Hematopoietic multipotent progenitor cell treated with erythropoietin and hydrocortisone succinate and interleukin-3 and kit ligand, for 4 days (in vitro differentiated cells): ENCODE data around the gene IFNGR2.
"Not testable (repeated sequence)": the region's sequence is repeated elsewhere in the genome, so short reads cannot be mapped to it uniquely, and the experiment has no call there.

ENCODE experiments used
- DNase-seq: peaks from one replicate; pipeline ENCODE4 v3.0.0-alpha.2; 2015

The IFNGR2 gene

GRCh38 chr21:33443194-33443593 is 40.0 kb downstream of the IFNGR2 start:
- DNase-seq: no peak

GRCh38 chr21:33444499-33444898 is 41.3 kb downstream of the IFNGR2 start:
- DNase-seq: no peak

GRCh38 chr21:33446620-33447019 is 43.4 kb downstream of the IFNGR2 start:
- DNase-seq: not testable (repeated sequence)

- peak; percentile 39 for DNase-seq
Measured at GRCh38 chr21:33449616-33450015, 46.4 kb downstream of the IFNGR2 start.

GRCh38 chr21:33451634-33452071 is 48.4 kb downstream of the IFNGR2 start:
- DNase-seq: no peak

- no peak for DNase-seq
Measured at GRCh38 chr21:33452362-33452761, 49.1 kb downstream of the IFNGR2 start.

- DNase-seq: no peak
Measured at GRCh38 chr21:33455686-33456446, 52.7 kb downstream of the IFNGR2 start.

- DNase-seq: no peak
Measured at GRCh38 chr21:33458861-33459260, 55.6 kb downstream of the IFNGR2 start.

- DNase-seq: no peak
Measured at GRCh38 chr21:33461538-33462250, 58.5 kb downstream of the IFNGR2 start.

- not testable (repeated sequence) for DNase-seq
Measured at GRCh38 chr21:33469183-33469582, 66.0 kb downstream of the IFNGR2 start.

GRCh38 chr21:33470701-33471100 is 67.5 kb downstream of the IFNGR2 start:
- no peak for DNase-seq

- DNase-seq: no peak
Measured at GRCh38 chr21:33473344-33473743, 70.1 kb downstream of the IFNGR2 start.

GRCh38 chr21:33477066-33477465 is 73.9 kb downstream of the IFNGR2 start:
- DNase-seq: no peak

GRCh38 chr21:33478182-33478581 is 75.0 kb downstream of the IFNGR2 start:
- no peak for DNase-seq

GRCh38 chr21:33478935-33479678 is 75.9 kb downstream of the IFNGR2 start:
- DNase-seq: peak; percentile 65

- peak; percentile 98 for DNase-seq
Measured at GRCh38 chr21:33479679-33480480, 76.7 kb downstream of the IFNGR2 start, which contains the start of gene TMEM50B. Gene TMEM50B (minus strand): TSS chr21:33479974. CDS start chr21:33468885, 11,089 bp downstream.

- no peak for DNase-seq
Measured at GRCh38 chr21:33480481-33481103, 77.4 kb downstream of the IFNGR2 start.

GRCh38 chr21:33481314-33481943 is 78.2 kb downstream of the IFNGR2 start:
- DNase-seq: no peak
